TTC549 (cell line): ENCODE measurements around the gene RPL31.

Experiments
- FAIRE-seq: peaks from 2 replicates; lab custom pipeline; 2012; peaks lifted over from hg19 to GRCh38; lab: Jason Lieb, UNC

RPL31 gene

DNA sequence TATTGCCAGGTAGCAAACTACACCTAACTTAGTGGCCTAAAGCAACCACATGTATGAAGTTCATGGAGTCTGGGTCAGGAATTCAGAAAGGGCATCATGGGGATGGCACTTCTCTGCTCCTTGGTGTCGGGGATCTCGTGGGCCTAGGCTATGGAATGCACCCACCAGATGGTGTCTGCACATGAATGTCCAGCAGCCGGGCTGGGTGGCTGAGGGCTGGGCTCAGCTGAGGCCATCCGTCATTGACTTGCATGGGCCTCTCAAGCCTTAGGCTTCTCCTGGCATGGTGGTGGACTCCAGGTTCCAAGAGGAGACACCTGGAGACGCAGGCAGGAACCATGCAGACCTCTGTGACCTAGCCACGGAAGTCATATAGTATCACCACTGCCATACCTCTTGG lies 26.0 kb upstream of the RPL31 start:
- no peak for FAIRE-seq

DNA sequence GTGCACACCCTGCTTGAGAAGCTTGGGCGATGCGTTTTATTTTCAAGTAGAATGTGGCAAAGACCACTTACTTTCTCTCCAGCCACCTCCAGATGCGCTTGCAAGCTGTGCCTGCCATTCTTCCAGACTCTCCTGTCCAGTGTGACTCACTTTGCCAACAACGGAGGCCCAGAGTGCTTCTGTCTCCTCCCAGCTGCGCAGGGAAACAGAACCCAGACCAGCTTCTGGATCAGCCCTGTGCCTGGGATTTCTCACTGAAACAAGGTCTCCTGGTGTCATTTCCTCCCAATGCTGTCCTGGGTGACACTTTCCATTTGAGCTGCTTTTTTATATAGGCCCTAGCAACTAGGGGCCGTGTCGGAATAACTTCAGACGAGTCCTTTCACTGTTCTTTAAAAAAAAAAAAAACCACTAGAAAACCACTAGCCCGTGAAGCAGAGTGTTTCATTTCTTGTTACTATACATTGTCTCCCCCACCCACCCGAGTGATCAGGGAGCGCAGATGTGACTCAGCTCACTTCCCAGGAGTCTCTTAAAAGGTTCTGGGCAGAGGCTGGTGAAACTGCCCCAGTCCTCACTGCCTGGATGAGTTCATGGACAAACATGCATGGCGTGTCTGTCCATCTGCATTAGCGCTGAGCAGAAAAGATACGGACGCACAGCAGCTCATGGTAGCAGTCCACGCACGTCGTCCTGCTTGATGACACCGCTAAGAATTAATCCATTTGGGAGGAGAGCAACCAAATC lies 25.3 kb upstream of the RPL31 start:
- FAIRE-seq: no peak

DNA sequence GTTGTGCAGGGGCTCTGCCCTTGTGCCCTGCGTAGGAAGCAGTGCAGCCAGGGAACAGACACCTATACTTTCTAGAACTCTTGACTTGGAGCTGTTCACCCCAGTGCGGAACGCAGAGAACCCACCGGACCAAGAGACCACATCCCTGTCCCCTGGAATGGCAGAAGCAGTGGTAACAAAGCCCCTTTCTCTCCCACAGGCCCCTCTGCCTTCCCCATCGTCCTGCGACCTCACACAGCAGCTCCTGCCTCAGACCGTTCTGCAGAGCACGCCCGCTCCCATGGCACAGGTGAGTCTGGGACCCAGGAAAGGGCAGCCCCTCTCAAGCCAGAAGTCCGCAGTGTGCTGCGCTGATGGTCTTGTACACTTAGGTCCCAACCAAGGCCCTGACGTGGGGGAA lies 24.6 kb upstream of the RPL31 start:
- FAIRE-seq: no peak

DNA sequence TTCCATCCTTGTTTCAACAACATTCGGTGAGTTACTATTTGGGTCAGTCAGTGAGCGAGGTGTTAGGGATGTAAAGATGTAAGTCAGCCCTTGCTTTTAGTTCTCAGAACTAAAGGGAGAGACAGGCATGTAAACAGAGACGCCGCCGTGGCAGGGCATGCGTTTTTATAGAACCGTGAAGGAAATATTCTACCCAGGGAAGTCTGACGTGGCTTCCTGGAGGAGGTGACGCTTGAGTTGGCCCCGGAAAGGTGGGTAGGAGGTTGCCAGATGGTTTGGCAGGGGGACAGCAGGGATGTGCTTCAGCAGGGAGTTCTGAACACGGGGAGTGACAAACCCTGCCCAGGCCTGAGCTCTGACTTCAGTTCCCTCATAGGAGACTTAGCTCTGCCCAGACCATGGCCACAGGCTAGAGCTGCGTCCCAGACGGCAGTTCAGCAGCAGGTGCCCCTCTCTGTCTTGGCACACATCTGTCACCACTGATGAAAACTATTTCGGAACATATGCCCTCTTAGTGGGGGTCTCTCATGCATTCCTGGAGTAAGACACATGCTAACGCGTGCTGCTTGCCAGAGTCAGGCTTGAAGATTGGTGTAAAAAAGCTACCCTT lies 23.4 kb upstream of the RPL31 start:
- no peak for FAIRE-seq

DNA sequence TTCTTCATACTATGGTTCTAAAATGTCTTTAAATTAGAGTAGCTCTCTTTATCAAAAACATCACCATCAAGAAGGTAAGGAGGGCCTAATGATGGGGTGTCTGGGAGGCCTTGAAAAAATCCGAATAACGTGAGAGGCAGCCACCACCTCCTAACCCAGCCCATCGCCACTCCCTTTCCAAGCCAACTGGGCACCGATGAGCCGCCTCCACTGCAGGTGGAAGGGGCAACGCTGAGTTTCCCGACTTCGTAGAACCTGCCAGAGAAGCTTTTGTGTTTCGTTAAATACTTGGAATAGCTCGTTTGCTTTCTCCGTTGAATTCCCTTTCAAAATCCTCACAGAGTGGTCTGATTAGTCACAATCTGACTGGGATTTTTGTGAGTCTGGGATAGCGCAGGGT lies 22.0 kb upstream of the RPL31 start:
- FAIRE-seq: no peak

DNA sequence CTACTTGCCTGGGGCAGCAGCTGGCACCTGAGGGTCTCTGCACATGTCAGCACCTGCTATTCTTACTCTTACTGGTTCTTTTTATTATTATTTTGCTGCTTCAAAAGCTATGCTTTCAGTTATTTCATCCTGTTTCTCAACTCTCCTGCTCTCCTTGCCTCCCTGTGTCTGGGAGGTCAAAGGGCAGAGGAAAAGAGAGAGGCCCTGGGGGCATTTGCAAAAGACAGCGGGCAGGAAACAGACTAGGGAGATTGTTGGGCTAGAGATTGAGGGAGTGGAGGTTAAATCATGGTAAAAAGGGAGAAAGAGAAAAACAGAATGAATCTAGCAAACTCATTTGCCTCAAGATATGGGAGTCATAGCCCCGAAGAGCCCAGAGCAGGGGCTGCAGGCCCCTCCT lies 21.1 kb upstream of the RPL31 start:
- no peak for FAIRE-seq

DNA sequence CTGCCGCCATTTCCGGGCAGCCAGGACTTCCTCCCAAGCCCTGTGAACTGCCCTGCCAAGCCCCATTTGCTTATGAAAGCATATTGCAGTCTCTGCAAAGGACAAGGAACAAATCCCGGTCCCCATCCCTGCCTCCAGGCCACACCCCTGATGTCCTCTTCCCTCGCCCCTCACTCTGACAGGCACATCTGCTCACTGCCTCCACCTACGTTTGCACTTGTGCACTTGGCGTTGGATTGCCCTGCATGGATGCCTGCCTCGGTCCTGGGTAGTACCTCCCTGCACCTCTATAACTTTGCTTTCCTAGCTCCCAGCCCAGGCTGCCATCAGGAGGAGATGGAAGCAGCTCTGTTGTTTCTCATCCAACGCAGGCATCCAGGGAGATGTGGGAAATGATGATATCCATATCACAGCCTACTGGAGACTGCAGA lies 19.6 kb upstream of the RPL31 start:
- no peak for FAIRE-seq

DNA sequence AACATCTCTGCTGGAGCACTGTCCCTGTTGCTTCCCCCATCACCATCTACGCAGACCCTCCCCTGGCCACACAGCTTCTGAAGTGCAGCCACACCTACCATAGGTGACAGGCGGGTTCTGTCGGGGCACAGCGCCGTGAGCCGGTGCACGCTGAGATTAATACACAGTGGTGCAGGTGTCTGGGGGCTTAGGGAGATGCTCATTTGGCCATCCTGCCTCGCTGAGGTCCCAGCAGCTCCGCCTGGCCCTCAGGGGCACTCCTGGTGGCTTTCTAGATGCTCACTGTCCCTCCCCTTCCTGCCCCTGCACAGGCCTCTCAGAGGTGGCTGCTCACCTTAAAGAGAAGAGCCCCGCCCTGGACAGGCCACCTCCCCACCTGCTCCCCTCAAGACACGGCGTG lies 18.9 kb upstream of the RPL31 start:
- no peak for FAIRE-seq

DNA sequence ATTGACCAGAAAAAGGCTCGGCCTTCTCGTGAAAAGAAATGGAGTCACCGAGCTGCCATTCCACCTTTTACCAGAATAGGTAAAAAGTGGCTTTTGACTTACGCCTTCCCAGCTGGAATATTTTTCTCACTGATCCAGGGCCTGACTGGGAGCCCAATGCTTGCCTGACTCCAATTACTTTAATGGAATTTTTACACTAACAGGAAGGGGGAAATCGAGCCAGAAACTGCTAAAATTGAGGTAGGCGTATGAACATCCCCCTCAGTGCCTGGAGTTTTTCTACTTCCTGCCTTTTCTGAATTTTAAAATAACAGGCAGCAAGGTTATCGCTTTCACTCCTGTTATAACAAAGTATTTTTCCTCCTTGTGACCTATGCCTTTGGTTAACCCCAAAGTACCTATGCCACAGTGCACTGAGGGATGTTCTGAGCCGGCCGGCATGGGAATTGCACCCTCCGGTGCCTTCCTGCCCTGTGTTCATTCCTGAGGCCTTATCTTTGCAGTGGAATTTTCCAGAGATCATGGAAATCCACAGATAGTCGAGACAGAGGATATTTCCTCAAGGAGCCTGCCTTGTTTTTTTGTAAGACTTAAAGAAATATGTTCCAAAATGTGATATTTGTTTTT lies 18.3 kb upstream of the RPL31 start:
- no peak for FAIRE-seq

DNA sequence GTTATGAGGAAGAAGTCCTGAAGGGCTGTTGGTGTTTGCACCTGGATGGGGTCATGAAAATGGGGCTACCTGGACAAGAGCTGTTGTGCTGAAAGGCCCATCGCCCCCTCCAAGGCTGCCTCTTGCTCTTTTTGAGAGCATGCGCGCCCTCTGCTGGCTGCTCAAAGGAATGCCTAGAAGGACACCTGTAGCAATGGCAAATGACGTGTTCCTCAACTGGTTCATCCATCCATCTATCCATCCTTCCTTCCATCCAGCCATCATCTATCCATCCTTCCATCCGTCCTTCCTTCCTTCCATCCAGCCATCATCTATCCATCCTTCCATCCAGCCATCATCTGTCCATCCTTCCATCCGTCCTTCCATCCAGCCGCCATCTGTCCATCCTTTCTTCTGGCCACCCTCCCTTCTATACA lies 17.2 kb upstream of the RPL31 start:
- no peak for FAIRE-seq

DNA sequence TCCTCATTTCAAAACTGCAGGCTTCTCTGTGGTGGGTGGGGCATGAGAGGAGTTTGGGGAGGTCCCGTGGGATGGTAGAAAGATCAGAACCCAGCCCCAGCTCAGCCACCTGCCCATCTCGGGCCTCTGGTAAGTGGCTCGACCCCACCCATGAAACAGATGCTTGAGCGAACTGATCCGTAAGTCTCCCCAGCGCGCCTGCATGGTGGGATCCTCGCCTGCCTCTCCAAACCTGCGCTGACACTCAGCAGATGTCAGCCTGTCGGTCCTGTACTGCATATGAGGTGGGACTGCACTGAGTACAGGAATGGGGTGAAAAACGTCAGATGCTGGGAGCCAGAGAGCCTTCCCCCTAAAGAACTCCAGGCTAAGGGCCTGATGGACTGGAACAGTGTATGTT lies 15.9 kb upstream of the RPL31 start:
- FAIRE-seq: no peak

DNA sequence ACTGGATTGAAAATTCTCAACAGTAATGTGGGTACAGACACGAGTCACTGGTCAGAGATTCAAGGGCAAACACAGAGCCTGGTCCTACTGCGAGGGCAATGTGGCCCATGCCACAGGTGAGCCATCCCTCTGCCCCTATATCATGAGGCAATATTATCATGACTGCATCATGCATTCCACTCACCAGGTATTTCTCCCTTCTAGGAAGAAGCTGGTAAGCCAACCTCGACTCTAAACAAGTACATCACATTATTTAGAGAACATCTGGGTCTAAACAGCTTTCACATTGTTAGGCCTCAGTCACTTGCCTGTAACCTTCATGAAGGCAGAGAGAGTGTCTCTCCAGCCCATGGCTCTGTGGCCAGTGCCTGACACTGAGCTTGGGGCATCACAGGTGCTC lies 14.6 kb upstream of the RPL31 start:
- FAIRE-seq: no peak

DNA sequence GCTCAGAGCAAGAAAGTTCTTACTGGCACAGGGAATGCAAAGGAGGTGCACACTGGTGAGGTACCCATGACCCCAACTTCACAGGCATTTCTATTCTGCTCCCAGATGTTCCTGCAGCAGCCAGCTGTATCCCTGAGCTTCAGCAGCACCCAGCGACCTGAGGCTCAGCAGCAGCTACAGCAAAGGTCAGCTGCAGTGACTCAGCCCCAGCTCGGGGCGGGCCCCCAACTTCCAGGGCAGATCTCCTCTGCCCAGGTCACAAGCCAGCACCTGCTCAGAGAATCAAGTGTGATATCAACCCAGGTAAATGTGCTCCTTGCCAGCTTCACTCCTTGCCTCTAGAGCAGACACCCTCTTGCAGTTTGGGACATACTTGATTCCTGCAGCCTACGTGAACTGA lies 14.1 kb upstream of the RPL31 start:
- no peak for FAIRE-seq

DNA sequence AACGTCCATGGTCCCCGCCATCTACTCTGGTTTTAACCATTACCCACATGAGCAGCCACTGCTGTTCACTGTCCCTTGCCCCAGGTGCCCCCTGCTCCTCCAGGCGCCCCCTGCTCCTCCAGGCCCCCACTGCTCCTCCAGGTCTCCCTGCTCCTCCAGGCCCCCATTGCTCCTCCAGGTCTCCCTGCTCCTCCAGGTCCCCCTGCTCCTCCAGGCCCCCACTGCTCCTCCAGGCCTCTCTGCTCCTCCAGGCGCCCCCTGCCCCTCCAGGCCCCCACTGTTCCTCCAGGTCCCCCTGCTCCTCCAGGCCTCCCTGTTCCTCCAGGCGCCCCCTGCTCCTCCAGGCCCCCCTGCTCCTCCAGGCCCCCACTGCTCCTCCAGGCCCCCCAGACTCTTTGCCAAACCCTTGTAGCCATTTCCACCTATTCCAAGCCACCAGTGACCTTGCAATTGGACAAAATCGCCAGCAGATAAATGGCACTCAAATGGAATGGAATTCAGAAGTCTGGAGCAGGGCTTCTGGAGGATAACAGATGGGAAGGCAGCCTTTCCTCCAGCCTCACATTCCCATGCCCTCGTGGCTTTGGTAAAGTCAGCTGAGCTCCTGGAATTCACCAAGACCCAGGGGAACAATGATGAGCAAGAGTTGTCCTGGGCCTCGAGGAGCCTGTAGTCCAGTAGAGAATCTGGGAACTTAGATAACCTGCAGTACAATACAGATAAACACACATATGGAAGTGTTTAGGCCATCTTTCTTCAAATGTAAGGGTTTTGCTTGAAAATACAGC lies 13.3 kb upstream of the RPL31 start:
- no peak for FAIRE-seq

DNA sequence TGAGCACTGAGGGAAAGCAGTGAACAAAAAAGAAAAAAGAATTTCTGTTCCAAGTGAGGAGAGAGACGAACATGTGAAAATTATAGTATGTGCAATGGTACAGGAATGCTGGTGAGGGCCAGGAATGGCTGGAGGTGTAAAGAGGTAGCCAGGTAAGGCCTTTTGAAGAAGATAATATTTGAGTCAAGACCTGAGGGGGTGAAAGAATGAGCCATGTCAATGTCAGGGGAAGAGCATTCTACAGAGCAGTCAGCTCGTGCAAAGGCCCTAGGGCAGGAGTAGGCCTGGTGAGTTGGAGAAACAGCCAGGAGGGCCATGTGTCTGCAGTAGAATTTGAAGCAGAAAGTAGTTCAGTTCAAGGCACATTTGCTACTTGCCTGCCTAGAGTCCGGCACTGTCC lies 12.4 kb upstream of the RPL31 start:
- FAIRE-seq: no peak

DNA sequence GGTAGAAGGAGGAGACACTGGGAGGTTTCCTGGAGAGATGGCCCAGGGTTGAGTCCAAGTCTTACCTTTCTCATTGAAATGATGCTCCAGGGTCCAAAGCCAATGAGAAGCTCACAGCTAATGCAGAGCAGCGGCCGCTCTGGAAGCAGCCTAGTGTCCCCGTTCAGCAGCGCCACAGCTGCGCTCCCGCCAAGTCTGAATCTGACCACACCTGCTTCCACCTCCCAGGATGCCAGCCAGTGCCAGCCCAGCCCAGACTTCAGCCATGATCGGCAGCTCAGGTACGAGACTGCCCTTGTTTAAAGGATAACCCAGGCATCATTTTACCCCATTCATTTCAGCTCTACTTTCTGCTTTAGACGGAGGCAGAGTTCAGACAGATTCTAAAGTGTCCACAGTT lies 11.9 kb upstream of the RPL31 start:
- FAIRE-seq: no peak

DNA sequence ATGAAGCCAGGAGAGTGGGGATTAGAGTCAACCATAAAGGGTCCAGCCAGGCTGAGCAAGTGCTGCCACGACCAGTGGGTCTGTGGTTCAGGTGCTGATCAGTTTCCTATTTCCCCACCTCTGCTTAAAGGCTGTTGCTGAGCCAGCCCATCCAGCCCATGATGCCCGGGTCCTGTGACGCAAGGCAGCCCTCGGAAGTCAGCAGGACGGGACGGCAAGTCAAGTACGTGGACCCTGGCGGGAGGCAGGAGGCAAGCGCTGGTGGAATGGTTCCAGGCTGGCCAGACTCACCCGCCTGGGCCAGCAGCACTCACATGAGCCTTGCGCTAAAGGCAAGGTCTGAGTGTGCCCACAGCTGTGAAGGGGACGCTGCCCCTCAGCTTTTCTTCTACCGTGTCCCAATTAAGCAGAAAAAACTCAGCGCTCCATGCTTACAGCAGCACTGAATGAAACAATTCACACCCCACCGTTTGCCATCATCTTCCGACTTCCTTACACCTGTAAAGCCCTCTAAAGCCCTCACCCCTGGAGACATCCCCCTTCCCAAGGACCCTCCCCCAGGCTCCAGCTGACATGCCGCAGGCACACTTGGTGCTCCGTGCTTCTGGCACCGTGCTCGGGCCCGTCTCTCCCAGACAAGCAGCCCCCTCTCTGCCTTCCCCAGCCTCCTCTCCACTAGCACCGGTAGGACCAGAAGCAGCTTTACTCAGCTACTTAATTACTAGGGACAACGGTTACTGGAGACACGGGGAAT lies 11.3 kb upstream of the RPL31 start:
- no peak for FAIRE-seq

DNA sequence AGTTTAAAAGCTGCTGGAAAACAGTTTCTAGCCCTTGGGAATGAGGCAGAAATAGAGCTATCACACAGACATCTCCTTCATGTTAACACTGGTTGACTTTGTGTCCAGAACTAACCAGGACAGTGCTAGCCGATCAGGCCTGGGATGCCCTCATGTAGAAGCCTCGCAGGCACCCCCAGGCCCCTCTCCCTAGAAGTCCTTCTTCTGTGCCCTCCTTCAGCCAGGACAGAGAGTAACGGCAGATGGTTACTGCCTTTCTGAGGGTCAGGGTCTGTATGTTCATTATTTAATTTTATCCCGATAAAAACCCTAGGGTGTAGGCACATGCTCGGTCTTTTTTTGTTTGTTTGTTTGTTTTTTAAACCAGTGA lies 10.7 kb upstream of the RPL31 start:
- FAIRE-seq: no peak

DNA sequence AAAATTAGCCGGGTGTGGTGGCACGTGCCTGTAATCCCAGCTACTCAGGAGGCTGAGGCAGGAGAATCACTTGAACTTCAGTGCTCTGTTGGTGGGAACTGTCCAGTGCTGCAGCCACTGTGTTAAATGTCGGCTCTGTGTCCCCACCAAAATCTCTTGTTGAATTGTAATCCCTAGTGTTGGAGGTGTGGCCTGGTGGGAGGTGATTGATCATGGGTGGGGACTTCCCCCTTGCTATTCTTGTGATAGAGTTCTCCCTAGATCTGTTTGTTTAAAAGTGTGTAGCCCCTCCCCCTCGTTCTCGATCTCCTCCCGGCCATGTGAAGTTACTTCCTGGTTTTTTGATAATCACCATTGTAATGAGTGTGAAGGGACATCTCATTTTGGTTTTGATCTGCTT lies 9.8 kb upstream of the RPL31 start:
- FAIRE-seq: no peak

DNA sequence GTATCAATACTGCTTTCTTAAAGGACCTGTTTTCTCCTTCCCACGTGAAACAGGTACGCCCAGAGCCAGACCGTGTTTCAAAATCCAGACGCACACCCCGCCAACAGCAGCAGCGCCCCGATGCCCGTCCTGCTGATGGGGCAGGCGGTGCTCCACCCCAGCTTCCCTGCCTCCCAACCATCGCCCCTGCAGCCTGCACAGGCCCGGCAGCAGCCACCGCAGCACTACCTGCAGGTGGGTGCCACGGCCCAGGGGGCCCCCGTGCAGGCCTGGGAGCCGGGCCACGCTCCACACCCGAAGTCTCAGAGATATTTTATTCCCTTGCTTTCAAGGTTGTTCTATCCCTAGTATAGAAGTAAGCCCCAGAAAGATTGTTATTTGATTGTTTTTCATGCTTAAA lies 8.8 kb upstream of the RPL31 start:
- no peak for FAIRE-seq

DNA sequence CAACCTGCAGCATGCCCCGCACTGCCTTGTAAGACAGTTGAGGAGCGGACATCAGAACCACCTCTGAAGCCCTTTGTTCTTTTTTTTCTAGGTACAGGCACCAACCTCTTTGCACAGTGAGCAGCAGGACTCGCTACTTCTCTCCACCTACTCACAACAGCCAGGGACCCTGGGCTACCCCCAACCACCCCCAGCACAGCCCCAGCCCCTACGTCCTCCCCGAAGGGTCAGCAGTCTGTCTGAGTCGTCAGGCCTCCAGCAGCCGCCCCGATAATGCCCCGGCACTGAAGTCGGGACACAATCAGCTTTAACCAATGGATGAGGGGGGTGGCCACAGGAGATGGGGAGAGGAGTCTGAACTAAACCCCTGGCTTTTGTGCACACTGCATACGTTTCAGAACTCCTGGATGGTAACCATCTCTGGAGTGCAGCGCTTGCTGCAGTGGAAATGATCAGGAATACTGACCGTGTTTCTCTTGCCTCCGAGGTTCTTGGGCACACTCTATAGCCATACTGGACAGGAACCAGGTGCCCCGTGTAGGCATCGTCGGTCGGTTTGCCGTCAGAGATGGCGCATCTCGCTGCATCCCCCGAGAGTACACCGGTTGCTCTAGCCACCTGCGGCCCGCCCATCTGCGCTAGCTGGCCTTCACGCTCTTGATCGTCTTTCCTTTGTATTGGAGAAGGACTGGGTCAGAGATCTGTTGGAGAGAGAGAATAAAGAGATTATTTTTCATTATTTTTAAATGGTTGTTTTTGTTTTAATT lies 6.6 kb upstream of the RPL31 start:
- no peak for FAIRE-seq
